T-helper 17 cell (primary cell): ENCODE results near the gene MYBPHL. TPM values are rescaled to one million over a fixed set of nuclear protein-coding genes. Genes with fewer than 3 reads are reported as not detected.

Experiments used
- ATAC-seq: fragments of 150-1000 bp; cut with Tn5 transposase; 2 replicates; pipeline ENCODE4 v1.10.0; 2021; ENCODE audit warnings: mild to moderate bottlenecking, moderate library complexity
- DNase-seq, 3 donors: peaks; one replicate each; pipeline versions ENCODE4 v3.0.0 to v3.0.0-alpha.2; 2020 to 2021
- H3K9me3 ChIP-seq: one replicate; pipeline ENCODE4 v1.7.0; 2013; ENCODE audit warnings: low read length, mild to moderate bottlenecking; ENCODE audit not compliant: control insufficient read depth, poor library complexity, severe bottlenecking
- H3K27ac Mint-ChIP-seq: one replicate; pipeline ENCODE4 v1.8.0; 2022; ENCODE audit warnings: mild to moderate bottlenecking, moderate library complexity, mixed read lengths
- H3K27me3 Mint-ChIP-seq: one replicate; pipeline ENCODE4 v1.8.0; 2022; ENCODE audit warnings: mixed read lengths
- H3K36me3 Mint-ChIP-seq: one replicate; pipeline ENCODE4 v1.8.0; 2022; ENCODE audit warnings: low read depth, mixed read lengths
- H3K4me1 Mint-ChIP-seq: one replicate; pipeline ENCODE4 v1.8.0; 2022; ENCODE audit warnings: mild to moderate bottlenecking, mixed read lengths
- H3K4me3 Mint-ChIP-seq: one replicate; pipeline ENCODE4 v1.8.0; 2022; ENCODE audit warnings: mild to moderate bottlenecking, moderate library complexity, mixed read lengths
- total RNA-seq, 4 donors: library from RNA in 2 of 4; stranded (reverse) in 2 of 4; gene quantifications; one replicate each; pipeline ENCODE4 v1.2.3 and lab custom pipeline; 2022 to 2026

Gene MYBPHL
- total RNA-seq, 2 donors from 2014 or later, result not detected

DNA sequence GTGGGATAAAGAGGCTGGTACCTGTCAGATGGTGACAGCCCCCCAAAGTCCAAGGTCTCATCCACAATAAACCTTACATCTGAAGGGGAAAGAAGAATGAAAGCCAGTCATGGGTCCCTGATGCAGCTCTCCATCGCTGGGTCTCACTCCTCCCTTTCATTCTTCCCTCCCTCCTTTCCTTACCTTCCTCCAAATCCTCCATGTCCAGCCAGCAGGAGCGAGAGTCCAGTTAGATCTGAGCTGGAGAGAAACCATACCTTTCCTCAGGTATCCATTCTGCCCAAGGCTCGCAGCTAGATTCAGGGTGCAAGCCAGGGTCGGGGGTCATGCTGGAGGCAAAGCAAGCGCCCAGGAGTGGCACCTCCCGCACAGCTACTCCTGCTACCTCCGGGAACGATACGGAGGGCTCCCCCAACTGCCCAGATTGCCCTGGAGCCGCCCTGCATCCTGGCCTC is 24.3 kb downstream of the MYBPHL start:
- peak overlapping the region; percentile 90 for H3K27ac Mint-ChIP-seq
- H3K4me1 Mint-ChIP-seq, result peaks cover 8% of the 10 kb centered on the region
- H3K36me3 Mint-ChIP-seq, result no peaks in the 10 kb centered on the region
- peak overlapping the region; percentile 99 for H3K4me3 Mint-ChIP-seq
- ATAC-seq, result no peak
- no peaks in the 10 kb centered on the region for H3K27me3 Mint-ChIP-seq
- no peaks in the 10 kb centered on the region for H3K9me3 ChIP-seq
- DNase-seq, result no peak

DNA sequence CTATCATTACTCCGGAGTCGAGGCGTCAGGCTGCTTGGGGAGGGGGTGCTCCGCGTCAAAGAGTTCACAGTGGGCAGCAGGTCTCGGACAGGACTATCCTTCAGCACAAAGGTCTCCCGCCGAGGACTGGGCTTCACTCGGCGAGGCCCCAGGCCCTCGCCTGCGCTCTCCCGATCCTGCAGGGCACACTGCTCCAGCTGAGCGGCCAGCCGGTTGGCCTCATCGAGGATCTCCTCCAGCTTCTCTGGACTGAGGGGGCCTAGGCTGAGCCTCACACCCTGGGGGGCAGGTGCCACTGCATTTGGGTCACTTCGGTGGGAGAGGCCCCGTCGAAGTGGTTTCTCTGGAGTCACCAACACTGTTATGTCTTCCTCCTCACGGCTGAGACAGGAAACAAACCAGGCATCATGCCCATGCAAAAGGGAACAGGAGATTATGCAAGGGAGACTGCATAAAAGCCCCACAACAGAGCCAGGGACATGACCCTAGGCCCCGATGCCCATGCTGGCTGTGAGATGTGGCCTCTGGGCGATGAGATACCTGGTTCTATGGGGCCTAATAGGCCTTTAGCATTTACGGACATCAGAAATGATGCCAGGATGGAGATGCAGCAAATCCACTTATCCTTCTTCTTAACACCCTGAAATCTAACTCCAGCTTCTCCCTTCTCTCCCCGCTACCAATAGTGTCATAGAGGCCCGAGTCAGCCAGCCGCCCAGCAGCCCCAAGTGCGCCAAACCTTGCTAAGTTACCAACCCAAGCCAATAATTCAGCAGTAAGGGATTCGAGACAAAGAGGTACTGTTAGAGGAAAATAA is 24.9 kb downstream of the MYBPHL start:
- H3K9me3 ChIP-seq, result no peaks in the 10 kb centered on the region
- Mint-ChIP-seq H3K36me3 (no peaks in the 10 kb centered on the region), H3K27me3 (no peaks in the 10 kb centered on the region), H3K4me3 (peak overlapping the region; percentile 99), H3K4me1 (peaks cover 10% of the 10 kb centered on the region), H3K27ac (no peak overlapping the region)
- ATAC-seq, result no peak
- no peak for DNase-seq

- H3K4me1 Mint-ChIP-seq, result peaks cover 10% of the 10 kb centered on the region
- no peaks in the 10 kb centered on the region for H3K9me3 ChIP-seq
- H3K36me3 Mint-ChIP-seq, result no peaks in the 10 kb centered on the region
- H3K27ac Mint-ChIP-seq, result no peak overlapping the region
- ATAC-seq (no peak), DNase-seq (no peak)
- H3K27me3 Mint-ChIP-seq, result no peaks in the 10 kb centered on the region
- no peak overlapping the region for H3K4me3 Mint-ChIP-seq
These were observed 25.9 kb downstream of the MYBPHL start for GRCh38 chr1:109280862-109281261.

GRCh38 chr1:109279615-109280278 is 27.1 kb downstream of the MYBPHL start:
- no peak for ATAC-seq
- H3K4me1 Mint-ChIP-seq, result peaks cover 10% of the 10 kb centered on the region
- no peak overlapping the region for H3K4me3 Mint-ChIP-seq
- H3K27ac Mint-ChIP-seq, result no peak overlapping the region
- no peak for DNase-seq
- H3K9me3 ChIP-seq, result no peaks in the 10 kb centered on the region
- H3K36me3 Mint-ChIP-seq, result no peaks in the 10 kb centered on the region
- H3K27me3 Mint-ChIP-seq, result no peaks in the 10 kb centered on the region

GRCh38 chr1:109277434-109278204 is 29.2 kb downstream of the MYBPHL start:
- Mint-ChIP-seq H3K27me3 (no peaks in the 10 kb centered on the region), H3K4me1 (peaks cover 7% of the 10 kb centered on the region), H3K4me3 (no peak overlapping the region), H3K27ac (no peak overlapping the region), H3K36me3 (no peaks in the 10 kb centered on the region)
- ATAC-seq, result peak; percentile 79
- DNase-seq, result peak; percentile 38 to 45 (median 41)
- H3K9me3 ChIP-seq, result no peaks in the 10 kb centered on the region

- H3K36me3 Mint-ChIP-seq, result no peaks in the 10 kb centered on the region
- DNase-seq (no peak), ATAC-seq (no peak)
- H3K27me3 Mint-ChIP-seq, result no peaks in the 10 kb centered on the region
- H3K27ac Mint-ChIP-seq, result no peak overlapping the region
- H3K4me1 Mint-ChIP-seq, result peaks cover 2% of the 10 kb centered on the region
- no peaks in the 10 kb centered on the region for H3K9me3 ChIP-seq
- no peak overlapping the region for H3K4me3 Mint-ChIP-seq
These were observed 31.0 kb downstream of the MYBPHL start for GRCh38 chr1:109275706-109276345.

DNA sequence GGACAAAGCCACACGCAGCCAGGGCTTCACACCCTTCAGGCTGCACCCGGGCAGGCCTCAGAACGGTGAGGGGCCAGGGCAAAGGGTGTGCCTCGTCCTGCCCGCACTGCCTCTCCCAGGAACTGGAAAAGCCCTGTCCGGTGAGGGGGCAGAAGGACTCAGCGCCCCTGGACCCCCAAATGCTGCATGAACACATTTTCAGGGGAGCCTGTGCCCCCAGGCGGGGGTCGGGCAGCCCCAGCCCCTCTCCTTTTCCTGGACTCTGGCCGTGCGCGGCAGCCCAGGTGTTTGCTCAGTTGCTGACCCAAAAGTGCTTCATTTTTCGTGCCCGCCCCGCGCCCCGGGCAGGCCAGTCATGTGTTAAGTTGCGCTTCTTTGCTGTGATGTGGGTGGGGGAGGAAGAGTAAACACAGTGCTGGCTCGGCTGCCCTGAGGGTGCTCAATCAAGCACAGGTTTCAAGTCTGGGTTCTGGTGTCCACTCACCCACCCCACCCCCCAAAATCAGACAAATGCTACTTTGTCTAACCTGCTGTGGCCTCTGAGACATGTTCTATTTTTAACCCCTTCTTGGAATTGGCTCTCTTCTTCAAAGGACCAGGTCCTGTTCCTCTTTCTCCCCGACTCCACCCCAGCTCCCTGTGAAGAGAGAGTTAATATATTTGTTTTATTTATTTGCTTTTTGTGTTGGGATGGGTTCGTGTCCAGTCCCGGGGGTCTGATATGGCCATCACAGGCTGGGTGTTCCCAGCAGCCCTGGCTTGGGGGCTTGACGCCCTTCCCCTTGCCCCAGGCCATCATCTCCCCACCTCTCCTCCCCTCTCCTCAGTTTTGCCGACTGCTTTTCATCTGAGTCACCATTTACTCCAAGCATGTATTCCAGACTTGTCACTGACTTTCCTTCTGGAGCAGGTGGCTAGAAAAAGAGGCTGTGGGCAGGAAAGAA is 32.0 kb downstream of the MYBPHL start:
- no peak for ATAC-seq
- DNase-seq, result no peak
- H3K36me3 Mint-ChIP-seq, result no peaks in the 10 kb centered on the region
- no peak overlapping the region for H3K27ac Mint-ChIP-seq
- H3K27me3 Mint-ChIP-seq, result no peaks in the 10 kb centered on the region
- no peak overlapping the region for H3K4me3 Mint-ChIP-seq
- H3K4me1 Mint-ChIP-seq, result peaks cover 2% of the 10 kb centered on the region
- H3K9me3 ChIP-seq, result no peaks in the 10 kb centered on the region

DNA sequence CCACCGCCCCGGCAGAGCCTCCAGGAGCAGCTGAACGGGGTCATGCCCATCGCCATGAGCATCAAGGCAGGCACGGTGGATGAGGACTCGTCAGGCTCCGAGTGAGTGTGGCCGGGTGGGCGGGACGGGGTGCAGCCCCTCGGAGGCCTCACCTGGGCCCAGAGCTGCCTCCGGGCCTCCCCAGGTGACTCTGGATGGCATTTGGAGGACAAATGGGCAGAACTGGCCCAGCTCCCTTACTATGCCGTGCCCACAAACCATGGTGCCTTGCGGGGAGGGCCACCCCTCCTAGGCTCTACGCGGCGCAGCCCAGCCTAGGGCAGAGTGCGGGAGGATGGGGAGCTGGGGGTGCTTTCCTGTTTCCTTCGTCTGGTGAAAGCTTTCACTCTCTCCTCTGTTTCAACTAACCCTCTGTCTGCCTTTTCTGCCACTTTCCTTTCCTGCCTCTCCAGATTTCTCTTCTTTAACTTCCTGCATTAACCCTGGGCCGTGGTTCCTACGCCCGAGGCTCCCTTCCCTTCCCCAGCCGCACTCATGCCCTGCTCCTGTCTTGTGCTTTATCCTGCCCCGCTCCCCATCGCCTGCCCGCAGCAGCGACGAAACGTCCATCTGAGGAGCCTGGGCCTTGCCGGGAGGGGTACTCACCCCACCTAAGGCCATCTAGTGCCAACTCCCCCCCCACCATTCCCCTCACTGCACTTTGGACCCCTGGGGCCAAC is 33.1 kb downstream of the MYBPHL start:
- Mint-ChIP-seq H3K4me3 (no peak overlapping the region), H3K27me3 (no peaks in the 10 kb centered on the region), H3K4me1 (peaks cover 2% of the 10 kb centered on the region), H3K27ac (no peak overlapping the region), H3K36me3 (no peaks in the 10 kb centered on the region)
- ATAC-seq (no peak), DNase-seq (no peak)
- no peaks in the 10 kb centered on the region for H3K9me3 ChIP-seq

GRCh38 chr1:109272831-109273547 is 33.8 kb downstream of the MYBPHL start:
- Mint-ChIP-seq H3K4me3 (no peak overlapping the region), H3K4me1 (peaks cover 2% of the 10 kb centered on the region), H3K27ac (no peak overlapping the region), H3K27me3 (no peaks in the 10 kb centered on the region), H3K36me3 (peaks cover 2% of the 10 kb centered on the region)
- no peak for ATAC-seq
- no peaks in the 10 kb centered on the region for H3K9me3 ChIP-seq
- no peak for DNase-seq

- peaks cover 2% of the 10 kb centered on the region for H3K36me3 Mint-ChIP-seq
- no peak overlapping the region for H3K4me3 Mint-ChIP-seq
- ATAC-seq (no peak), DNase-seq (no peak)
- H3K4me1 Mint-ChIP-seq, result peaks cover 2% of the 10 kb centered on the region
- no peaks in the 10 kb centered on the region for H3K27me3 Mint-ChIP-seq
- no peak overlapping the region for H3K27ac Mint-ChIP-seq
- H3K9me3 ChIP-seq, result no peaks in the 10 kb centered on the region
These were observed 34.6 kb downstream of the MYBPHL start for GRCh38 chr1:109272021-109272799.

- Mint-ChIP-seq H3K27me3 (no peaks in the 10 kb centered on the region), H3K36me3 (peaks cover 2% of the 10 kb centered on the region), H3K27ac (no peak overlapping the region), H3K4me3 (no peak overlapping the region), H3K4me1 (no peaks in the 10 kb centered on the region)
- H3K9me3 ChIP-seq, result no peaks in the 10 kb centered on the region
- ATAC-seq (no peak), DNase-seq (no peak)
These were observed 35.4 kb downstream of the MYBPHL start for GRCh38 chr1:109271458-109271857.
